GM23248 (cell line): ENCODE measurements around the gene PRR33. TPM values are rescaled to one million over a fixed set of nuclear protein-coding genes. Genes with fewer than 3 reads are reported as not detected.
"Not testable (repeated sequence)": the region's sequence is repeated elsewhere in the genome, so short reads cannot be mapped to it uniquely, and the experiment has no call there.

ENCODE experiments used
- DNase-seq: peaks from one replicate; pipeline ENCODE4 v3.0.0-alpha.2; 2015
- H2AFZ ChIP-seq: fragments of 200-600 bp; sonication (generic); 2 replicates; pipeline ENCODE4 v1.6.1; 2016; ENCODE audit warnings: antibody characterized with exemption
- H3F3A ChIP-seq: fragments of 200-600 bp; sonication (generic); 2 replicates; pipeline ENCODE4 v1.6.1; 2016; ENCODE audit warnings: mild to moderate bottlenecking, antibody characterized with exemption, mixed run types; ENCODE audit not compliant: insufficient read depth
- H3K27ac ChIP-seq: fragments of 200-600 bp; sonication (generic); 2 replicates; pipeline ENCODE4 v1.5.1; 2016; ENCODE audit warnings: mild to moderate bottlenecking
- H3K27me3 ChIP-seq: fragments of 200-600 bp; sonication (generic); replicated peaks from 2 replicates; pipeline ENCODE4 v1.6.1; 2016; ENCODE audit warnings: mild to moderate bottlenecking; ENCODE audit not compliant: insufficient read depth
- H3K36me3 ChIP-seq: fragments of 200-600 bp; sonication (generic); 2 replicates; pipeline ENCODE4 v1.6.1; 2016; ENCODE audit warnings: low read depth, mild to moderate bottlenecking
- H3K4me1 ChIP-seq: fragments of 200-600 bp; sonication (generic); 2 replicates; pipeline ENCODE4 v1.6.1; 2016; ENCODE audit warnings: mild to moderate bottlenecking; ENCODE audit not compliant: insufficient read depth
- H3K4me2 ChIP-seq: fragments of 200-600 bp; sonication (generic); one replicate; pipeline ENCODE4 v1.6.1; 2016; ENCODE audit warnings: mild to moderate bottlenecking; ENCODE audit not compliant: unreplicated experiment
- H3K4me3 ChIP-seq: fragments of 200-600 bp; sonication (generic); 2 replicates; pipeline ENCODE4 v1.5.1; 2016; ENCODE audit warnings: mild to moderate bottlenecking
- H3K79me2 ChIP-seq: fragments of 200-600 bp; sonication (generic); 2 replicates; pipeline ENCODE4 v1.6.1; 2016; ENCODE audit warnings: mild to moderate bottlenecking; ENCODE audit not compliant: insufficient read depth
- H3K9ac ChIP-seq: fragments of 200-600 bp; sonication (generic); 2 replicates; pipeline ENCODE4 v1.6.1; 2016; ENCODE audit warnings: mild to moderate bottlenecking
- H3K9me2 ChIP-seq: fragments of 200-600 bp; sonication (generic); 2 replicates; pipeline ENCODE4 v1.6.1; 2016; ENCODE audit warnings: mixed run types, mild to moderate bottlenecking, moderate library complexity; ENCODE audit not compliant: insufficient read depth
- H3K9me3 ChIP-seq: fragments of 200-600 bp; sonication (generic); one replicate; pipeline ENCODE4 v1.6.1; 2017; ENCODE audit warnings: low read depth
- H4K20me1 ChIP-seq: fragments of 200-600 bp; sonication (generic); 2 replicates; pipeline ENCODE4 v1.6.0; 2016; ENCODE audit not compliant: insufficient read depth
- EZH2 ChIP-seq: fragments of 200-600 bp; sonication (generic); IDR thresholded peaks from 2 replicates; pipeline ENCODE4 v1.6.1; 2018; ENCODE audit warnings: antibody characterized with exemption, mild to moderate bottlenecking; ENCODE audit not compliant: insufficient read depth, poor library complexity, severe bottlenecking
- EZH2phosphoT487 ChIP-seq: fragments of 200-600 bp; sonication (generic); IDR thresholded peaks from 2 replicates; pipeline ENCODE4 v1.6.1; 2018; ENCODE audit warnings: antibody characterized with exemption, moderate library complexity, mild to moderate bottlenecking, low read depth; ENCODE audit not compliant: insufficient read depth
- WGBS, 2 experiments: methylation state at CpG; one replicate each; pipeline ENCODE4 v1.1.6; 2015 to 2017; ENCODE audit warnings: low lambda C conversion rate in 2 of 2, low coverage in 1 of 2; ENCODE audit errors: missing lambda C conversion rate in 2 of 2; 5-methylcytosine and 5-hydroxymethylcytosine counted together
- in situ Hi-C: fragments of 300-500 bp; cut with MboI; formaldehyde crosslinking; loops from 2 replicates; pipeline ENCODE4 v1.15.0; 2020
- polyA plus RNA-seq: library from polyadenylated mRNA; unstranded; fragments of >200 nt; fragmentation: Nextera tagmentation; extraction: Ambion mirVana; gene quantifications from 2 replicates; pipeline ENCODE4 v1.2.1, GENCODE V29; 2016
- total RNA-seq: library from RNA; depleted of rRNA; stranded (reverse); fragments of >200 nt; shearing (Covaris generic); gene quantifications from 2 replicates; pipeline ENCODE4 v1.2.3, GENCODE V29; 2014

Gene PRR33
- total and polyA plus RNA-seq, 2 experiments from 2014 or later = not detected

- Histone ChIP-seq H3K9ac (no peak overlapping the region), H3K4me1 (no peaks in the 10 kb centered on the region), H3K79me2 (no peaks in the 10 kb centered on the region), H4K20me1 (no peaks in the 10 kb centered on the region), H3K4me3 (no peak overlapping the region), H3K4me2 (no peak overlapping the region), H3K27me3 (no peaks in the 10 kb centered on the region), H3K36me3 (no peaks in the 10 kb centered on the region), H3K9me3 (no peaks in the 10 kb centered on the region), H3K9me2 (no peaks in the 10 kb centered on the region), H3F3A (no peaks in the 10 kb centered on the region), H3K27ac (no peak overlapping the region), H2AFZ (no peak overlapping the region)
- in situ Hi-C loops = no loop called here
- WGBS, 2 experiments = 71 to 79% methylated on average over 6 of the region's 6 CpGs
- DNase-seq = no peak
- no peak for TF ChIP-seq EZH2
- TF ChIP-seq EZH2phosphoT487 = no peak
These were observed 2.9 kb downstream of the PRR33 start for GRCh38 chr11:1888811-1889210.

GRCh38 chr11:1888347-1888753 lies 3.3 kb downstream of the PRR33 start:
- H3F3A ChIP-seq = no peaks in the 10 kb centered on the region
- no peaks in the 10 kb centered on the region for H3K4me1 ChIP-seq
- in situ Hi-C loops = no loop called here
- no peak for TF ChIP-seq EZH2phosphoT487
- H3K27ac ChIP-seq = no peak overlapping the region
- H4K20me1 ChIP-seq = no peaks in the 10 kb centered on the region
- H3K4me3 ChIP-seq = no peak overlapping the region
- H3K4me2 ChIP-seq = no peak overlapping the region
- WGBS, 2 experiments = 34 to 40% methylated on average over 9 of the region's 9 CpGs
- DNase-seq = no peak
- no peaks in the 10 kb centered on the region for H3K9me3 ChIP-seq
- no peaks in the 10 kb centered on the region for H3K9me2 ChIP-seq
- no peaks in the 10 kb centered on the region for H3K79me2 ChIP-seq
- no peaks in the 10 kb centered on the region for H3K36me3 ChIP-seq
- H3K9ac ChIP-seq = no peak overlapping the region
- H3K27me3 ChIP-seq = no peaks in the 10 kb centered on the region
- H2AFZ ChIP-seq = no peak overlapping the region

- Histone ChIP-seq H3K9me2 (no peaks in the 10 kb centered on the region), H3K4me2 (no peak overlapping the region), H3K9me3 (no peaks in the 10 kb centered on the region), H3K4me1 (no peaks in the 10 kb centered on the region), H2AFZ (no peak overlapping the region), H3K79me2 (no peaks in the 10 kb centered on the region), H3K27ac (no peak overlapping the region), H3F3A (no peaks in the 10 kb centered on the region), H3K4me3 (no peak overlapping the region), H3K36me3 (no peaks in the 10 kb centered on the region), H4K20me1 (no peaks in the 10 kb centered on the region), H3K9ac (no peak overlapping the region), H3K27me3 (no peaks in the 10 kb centered on the region)
- WGBS, 2 experiments = 61 to 67% methylated on average over 11 of the region's 11 CpGs
- in situ Hi-C loops = no loop called here
- TF ChIP-seq EZH2phosphoT487 (no peak), EZH2 (no peak)
- no peak for DNase-seq
These were observed 4.0 kb downstream of the PRR33 start for GRCh38 chr11:1887451-1888346.

GRCh38 chr11:1886551-1886950 lies 5.1 kb downstream of the PRR33 start:
- H3K9me2 ChIP-seq, H3K79me2 ChIP-seq, H3K4me3 ChIP-seq, H3K4me1 ChIP-seq, H4K20me1 ChIP-seq, H3K36me3 ChIP-seq, H3K27me3 ChIP-seq, H3K4me2 ChIP-seq, H2AFZ ChIP-seq, DNase-seq, H3F3A ChIP-seq, H3K9ac ChIP-seq, in situ Hi-C loops, H3K27ac ChIP-seq, H3K9me3 ChIP-seq: not testable (repeated sequence)
- WGBS, 2 experiments = 69 to 75% methylated on average over 13 of the region's 13 CpGs

GRCh38 chr11:1884303-1884700 lies 7.4 kb downstream of the PRR33 start:
- H3K4me2 ChIP-seq = no peak overlapping the region
- no peak overlapping the region for H3K9ac ChIP-seq
- no peaks in the 10 kb centered on the region for H3K9me3 ChIP-seq
- no peaks in the 10 kb centered on the region for H3K27me3 ChIP-seq
- no peak for TF ChIP-seq EZH2phosphoT487
- no peak for TF ChIP-seq EZH2
- H3K27ac ChIP-seq = no peak overlapping the region
- in situ Hi-C loops = no loop called here
- H3F3A ChIP-seq = no peaks in the 10 kb centered on the region
- no peaks in the 10 kb centered on the region for H3K9me2 ChIP-seq
- H3K36me3 ChIP-seq = no peaks in the 10 kb centered on the region
- no peaks in the 10 kb centered on the region for H3K79me2 ChIP-seq
- H2AFZ ChIP-seq = no peak overlapping the region
- no peak for DNase-seq
- no peak overlapping the region for H3K4me3 ChIP-seq
- no peaks in the 10 kb centered on the region for H3K4me1 ChIP-seq
- H4K20me1 ChIP-seq = no peaks in the 10 kb centered on the region
- 68 to 73% methylated on average over 5 of the region's 5 CpGs for WGBS, 2 experiments
